Breast epithelium (tissue), 3 donors: ENCODE data around the gene TGIF2.

ENCODE experiments used
- CTCF ChIP-seq, 3 donors: fragments of 450-650 bp; IDR thresholded peaks; one replicate each; pipeline ENCODE4 v1.5.1; 2016 to 2017; ENCODE audit warnings: antibody characterized with exemption in 3 of 3, mild to moderate bottlenecking in 3 of 3, moderate library complexity in 3 of 3
- POLR2A ChIP-seq: fragments of 450-650 bp; IDR thresholded peaks from one replicate; pipeline ENCODE4 v1.6.1; 2016; ENCODE audit warnings: antibody characterized with exemption, mild to moderate bottlenecking, moderate library complexity

- TF ChIP-seq CTCF (IDR thresholded peaks at IDR 0.05) (no peak), POLR2A (no peak)
These were observed 35.2 kb upstream of the TGIF2 start for GRCh38 chr20:36538026-36538722.
